Measurements from ENCODE around the gene COL23A1. TPM values are rescaled to one million over a fixed set of nuclear protein-coding genes. Genes with fewer than 3 reads are reported as not detected.

Gene COL23A1
- total RNA-seq, 1 donor from 2014 or later = 3.5 TPM

GRCh38 chr5:178532666-178533065 lies 57.5 kb downstream of the COL23A1 start:
- DNase-seq (ENCODE audit: low spot score) = no peak

DNA sequence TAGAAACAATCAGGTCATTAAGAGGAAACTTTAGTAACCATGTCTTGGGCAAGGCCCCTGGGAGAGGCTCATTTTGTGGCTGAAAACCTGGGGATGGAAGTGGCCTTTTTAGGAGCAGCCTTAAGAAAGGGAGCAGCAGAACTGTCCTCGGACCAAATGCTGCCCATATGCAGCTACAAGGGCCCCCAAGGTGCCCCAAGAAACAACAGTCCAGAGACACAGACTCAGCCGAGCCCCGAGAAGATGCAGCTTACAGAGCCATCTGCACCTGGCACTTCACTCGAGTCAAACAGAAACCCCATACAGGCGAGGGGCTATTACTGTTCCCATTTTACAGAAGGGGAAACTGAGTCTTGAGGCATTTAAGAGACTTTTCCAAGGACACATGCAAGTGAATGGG lies 58.0 kb downstream of the COL23A1 start:
- no peak for DNase-seq (ENCODE audit: low spot score)

GRCh38 chr5:178531786-178532185 lies 58.4 kb downstream of the COL23A1 start:
- no peak for DNase-seq (ENCODE audit: low spot score)

- DNase-seq (ENCODE audit: low spot score) = no peak
These were observed 59.7 kb downstream of the COL23A1 start for GRCh38 chr5:178530526-178530925.

GRCh38 chr5:178529080-178529479 lies 61.1 kb downstream of the COL23A1 start:
- DNase-seq (ENCODE audit: low spot score) = no peak

DNA sequence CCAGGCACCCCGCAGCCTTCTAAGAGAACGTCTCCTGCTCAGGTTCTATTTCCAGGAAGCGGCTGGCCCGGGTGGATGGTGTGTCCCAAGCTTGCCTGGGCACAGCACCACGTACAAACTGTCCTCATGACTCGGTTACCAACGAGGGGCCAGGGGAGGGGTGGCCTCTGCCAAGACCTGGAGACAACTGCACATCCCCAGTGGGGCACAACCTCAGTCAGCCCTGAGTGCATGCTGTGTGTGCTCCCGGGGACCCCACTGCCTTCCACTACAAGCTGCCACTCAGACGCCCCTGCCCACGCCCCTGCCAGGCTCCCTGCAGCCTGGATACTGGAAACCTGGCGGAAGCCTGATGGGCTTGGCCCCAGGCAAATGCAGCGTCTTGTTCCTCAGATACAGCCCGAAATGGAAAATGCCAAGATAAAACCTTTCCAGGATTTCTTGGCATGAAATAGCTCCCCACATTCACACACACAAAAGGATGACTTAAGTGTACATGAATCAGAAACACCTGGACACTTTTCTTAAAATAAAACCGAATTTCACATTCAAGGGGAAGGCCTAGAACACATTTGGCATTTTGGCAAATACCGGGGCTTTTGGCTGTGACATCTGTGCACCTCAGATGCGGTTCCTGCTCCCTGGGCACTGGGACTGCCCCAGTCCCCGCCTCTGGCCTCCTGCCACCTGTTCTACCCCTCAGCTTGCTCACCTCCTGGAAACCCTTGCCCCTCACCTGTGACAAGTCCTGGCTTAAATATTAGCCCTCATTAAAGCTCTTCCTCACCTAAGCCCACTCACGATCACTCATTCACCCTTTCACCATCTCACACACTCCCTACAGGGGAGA lies 62.5 kb downstream of the COL23A1 start:
- no peak for DNase-seq (ENCODE audit: low spot score)

GRCh38 chr5:178526773-178527457 lies 63.3 kb downstream of the COL23A1 start:
- DNase-seq (ENCODE audit: low spot score) = no peak

GRCh38 chr5:178525906-178526732 lies 64.1 kb downstream of the COL23A1 start:
- DNase-seq (ENCODE audit: low spot score) = no peak

DNA sequence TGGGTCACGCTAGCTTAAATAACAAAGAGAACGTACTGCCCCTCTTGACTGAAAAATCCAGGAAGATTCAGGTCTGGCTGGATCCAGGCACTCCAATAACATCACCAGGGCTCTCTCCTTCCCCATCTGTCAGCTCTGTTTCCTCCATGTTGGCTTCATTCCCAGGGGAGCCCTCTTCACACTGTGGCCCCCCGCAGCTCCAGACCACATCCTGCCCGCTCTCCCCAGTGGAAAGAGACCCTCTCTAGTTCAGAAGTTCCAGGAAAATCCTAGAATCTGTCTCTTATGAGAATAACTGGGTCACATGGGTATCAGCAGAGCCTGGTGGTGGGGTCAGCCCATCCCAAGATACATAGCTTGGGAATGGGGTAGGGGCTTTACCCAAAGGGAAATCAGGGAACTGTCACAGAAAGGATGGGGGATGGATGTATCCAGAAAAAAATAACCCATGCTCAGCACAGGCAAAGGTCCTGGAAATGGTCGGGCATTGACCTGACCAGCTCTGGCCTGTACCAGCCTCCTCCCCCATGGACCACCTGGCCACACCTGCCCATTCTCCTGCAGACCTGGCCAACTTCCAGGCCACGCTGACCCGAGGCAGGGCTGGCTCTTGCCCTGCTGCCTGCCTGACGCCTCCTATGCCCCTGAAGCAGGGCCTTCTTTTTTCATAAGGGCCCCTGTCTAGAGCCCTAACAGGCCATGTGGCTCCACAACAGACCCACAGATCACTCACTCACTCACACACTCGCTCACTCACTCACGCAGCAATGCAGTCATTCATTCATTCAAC lies 65.9 kb downstream of the COL23A1 start:
- DNase-seq (ENCODE audit: low spot score) = no peak

DNA sequence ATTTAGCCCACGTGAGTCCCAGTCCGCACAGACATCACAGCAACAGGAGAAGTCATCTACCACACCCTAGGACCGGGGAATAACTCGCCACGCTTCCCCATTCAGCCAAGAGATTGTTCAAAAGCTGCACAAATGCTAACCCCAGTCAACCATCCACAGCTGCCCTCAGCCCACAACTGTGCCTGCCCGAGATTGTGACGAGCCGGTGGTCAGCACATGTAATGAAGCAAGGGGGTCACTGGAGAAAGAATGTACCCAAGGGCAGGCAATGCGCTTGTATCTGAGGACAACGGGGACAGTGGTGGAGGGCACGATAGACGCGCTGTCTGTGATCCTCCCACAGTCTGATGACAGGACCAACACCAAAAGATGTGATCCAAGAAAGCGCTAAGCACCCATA lies 67.8 kb downstream of the COL23A1 start:
- DNase-seq (ENCODE audit: low spot score) = no peak

- no peak for DNase-seq (ENCODE audit: low spot score)
These were observed 69.3 kb downstream of the COL23A1 start for GRCh38 chr5:178520851-178521250.

DNA sequence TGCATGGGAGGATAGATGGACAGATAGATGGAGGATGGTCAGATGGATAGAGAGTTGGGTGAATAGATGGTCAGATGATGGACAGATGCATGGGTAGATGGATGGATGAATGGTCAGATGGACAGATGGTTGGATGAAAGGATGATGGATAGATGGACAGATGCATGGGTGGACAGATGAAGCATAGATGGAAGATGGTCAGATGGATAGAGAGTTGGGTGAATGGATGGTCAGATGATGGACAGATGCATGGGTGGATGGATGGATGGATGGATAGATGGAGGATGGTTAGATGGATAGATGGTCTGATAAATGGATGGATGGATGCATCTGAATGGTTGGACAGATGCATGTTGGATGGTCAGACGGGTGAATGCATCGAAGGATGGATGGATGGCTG lies 70.4 kb downstream of the COL23A1 start:
- DNase-seq (ENCODE audit: low spot score) = no peak

GRCh38 chr5:178519155-178519554 lies 71.0 kb downstream of the COL23A1 start:
- DNase-seq (ENCODE audit: low spot score) = no peak

GRCh38 chr5:178516504-178517235 lies 73.5 kb downstream of the COL23A1 start:
- no peak for DNase-seq (ENCODE audit: low spot score)

DNA sequence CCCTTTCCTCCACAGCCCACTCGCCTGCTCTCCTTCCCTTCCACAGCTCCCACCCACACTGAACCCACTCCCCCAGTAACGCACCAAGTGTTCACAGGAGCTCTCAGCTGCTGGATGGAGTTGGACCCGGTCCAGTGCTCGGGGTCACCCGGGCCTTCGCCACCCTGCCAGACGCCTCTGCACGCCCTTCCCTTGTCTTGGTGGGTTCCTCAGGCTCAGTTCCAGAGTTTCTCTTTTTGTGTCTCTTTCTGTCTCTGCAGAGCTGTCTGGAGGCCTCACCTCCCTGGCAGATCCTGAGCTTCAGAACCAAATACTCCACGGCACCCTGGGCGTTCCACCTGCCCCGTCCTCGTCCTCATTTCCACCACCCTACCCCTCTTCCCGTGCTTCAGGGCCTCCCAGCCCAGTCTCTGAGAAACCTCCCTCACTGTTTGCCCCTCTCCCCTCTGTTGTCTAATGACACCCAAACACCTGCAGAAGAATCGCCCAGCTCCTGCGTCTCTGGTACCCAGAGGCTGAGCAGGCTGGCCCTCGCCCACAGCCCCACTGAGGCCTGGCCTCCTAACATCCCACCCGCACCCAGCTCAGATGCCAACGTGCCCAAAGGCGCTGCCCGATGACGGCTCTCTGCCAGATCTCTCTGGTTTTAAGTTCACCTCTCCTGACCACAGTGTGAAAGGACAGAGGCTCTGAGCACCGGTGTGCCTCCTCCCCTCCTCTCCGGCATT lies 74.3 kb downstream of the COL23A1 start:
- DNase-seq (ENCODE audit: low spot score) = no peak

DNA sequence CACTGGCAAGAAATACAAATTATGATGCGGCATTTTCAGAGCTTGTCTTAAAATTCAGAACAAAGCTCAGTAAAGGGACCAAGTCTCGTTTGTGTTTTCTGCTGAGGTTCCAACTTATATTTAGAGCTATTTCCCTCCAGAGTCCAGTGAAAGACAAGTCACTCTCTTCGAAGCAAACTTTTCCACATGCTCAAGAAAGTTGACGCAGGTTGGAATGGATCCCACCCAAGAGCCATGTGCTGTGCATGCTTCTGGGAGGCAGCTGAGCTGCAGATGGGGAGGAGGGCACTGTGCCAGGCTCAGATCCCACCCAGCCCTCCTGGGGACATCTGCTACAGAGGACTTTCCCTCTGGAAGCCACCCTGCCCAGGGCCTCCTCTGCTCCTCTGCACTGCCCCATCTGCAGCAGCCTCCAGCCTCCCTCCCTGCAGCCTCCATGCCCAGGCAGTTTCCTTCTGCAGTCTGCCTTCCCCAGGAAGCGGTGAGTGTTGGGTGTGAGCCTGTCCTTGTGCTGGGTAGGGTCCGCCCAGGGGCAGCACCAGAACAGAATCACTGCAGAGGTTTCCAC lies 75.3 kb downstream of the COL23A1 start:
- DNase-seq (ENCODE audit: low spot score) = no peak

GRCh38 chr5:178511172-178511571 lies 79.0 kb downstream of the COL23A1 start:
- DNase-seq (ENCODE audit: low spot score) = no peak

- no peak for DNase-seq (ENCODE audit: low spot score)
These were observed 80.6 kb downstream of the COL23A1 start for GRCh38 chr5:178509491-178510057.

DNA sequence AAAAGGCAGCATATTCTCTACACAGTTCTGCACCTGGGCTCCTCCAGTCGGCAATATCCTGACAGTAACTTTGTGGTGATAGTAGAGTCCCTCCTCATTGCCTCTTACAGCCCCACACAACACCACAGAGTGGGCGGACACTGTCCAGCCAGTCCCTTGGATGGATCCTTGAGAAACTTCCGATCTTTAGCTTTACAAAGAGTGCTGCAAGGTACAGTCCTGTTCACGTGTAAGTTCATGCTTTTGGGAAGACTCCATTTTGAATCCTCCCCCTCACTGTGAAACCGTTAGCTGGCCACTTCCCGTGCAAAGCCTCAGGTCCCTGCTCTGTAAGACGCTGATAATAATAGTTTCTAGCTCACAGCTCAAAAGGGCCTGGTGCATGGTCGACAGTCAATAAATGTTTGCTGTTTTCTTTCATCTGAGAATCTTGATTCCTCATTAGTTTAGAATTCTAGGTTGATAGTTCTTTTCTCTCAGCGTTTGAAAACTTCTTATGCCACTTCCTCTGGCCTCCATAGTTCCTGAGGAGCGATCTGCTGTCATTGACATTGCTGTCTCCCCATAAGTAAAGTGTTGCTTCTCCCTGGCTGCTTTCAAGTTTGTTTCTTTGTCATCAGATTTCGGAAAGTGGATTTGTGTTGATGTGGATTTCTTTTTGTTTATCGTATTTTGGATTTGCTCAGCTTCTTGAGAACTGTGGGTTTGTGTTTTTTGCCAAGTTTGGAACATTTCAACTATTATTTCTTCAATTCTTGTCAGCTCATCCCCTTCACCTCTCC lies 82.9 kb downstream of the COL23A1 start:
- DNase-seq (ENCODE audit: low spot score) = no peak
